ENCODE data around the gene CDK15.
"Not testable (repeated sequence)": the region's sequence is repeated elsewhere in the genome, so short reads cannot be mapped to it uniquely, and the experiment has no call there.

Gene CDK15

DNA sequence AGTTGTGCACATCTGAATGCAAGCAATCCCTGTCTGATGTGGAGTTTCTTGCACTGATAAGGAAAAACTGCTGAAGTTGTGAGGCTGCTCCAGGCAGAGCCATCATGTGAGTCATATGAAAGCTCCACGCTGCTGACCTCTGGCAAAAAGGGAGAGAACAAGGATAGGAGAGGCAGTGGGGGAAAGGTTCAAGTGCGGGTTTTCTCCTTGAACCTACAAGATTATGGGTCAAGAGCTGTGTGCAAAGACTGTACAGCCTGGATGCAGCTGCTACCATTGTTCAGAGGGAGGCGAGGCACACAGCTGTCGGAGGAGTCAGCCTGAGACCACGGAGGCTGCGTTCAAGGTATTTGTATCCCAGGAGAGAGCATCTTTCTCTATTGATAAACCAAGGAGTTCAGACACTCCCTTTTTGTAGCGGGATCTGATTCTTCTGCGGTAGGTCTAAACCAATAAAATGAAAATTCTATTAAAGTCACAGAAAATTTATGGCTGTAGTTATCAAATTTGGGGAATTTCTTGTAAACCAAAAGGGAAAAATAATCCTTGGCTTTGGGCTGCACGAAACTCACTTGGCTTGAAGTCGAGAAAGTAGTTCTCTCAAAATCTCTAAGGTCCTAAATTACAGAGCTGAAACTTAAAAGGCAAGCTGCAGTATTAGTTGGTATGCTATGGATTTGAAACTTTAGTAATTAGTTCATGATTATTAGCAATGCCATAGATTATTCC lies at the start of gene CDK15:
Gene CDK15, plus strand, starts transcription at position 96 of the 729 bp plus-strand sequence. Its CDS starts 128 bp downstream, at position 224.
- DNase-seq (ENCODE audit: low spot score), result peak; percentile 50

GRCh38 chr2:201758234-201758633 lies 48.1 kb upstream of the CDK15 start:
- DNase-seq (ENCODE audit: low spot score), result peak; percentile 54

- DNase-seq (ENCODE audit: low spot score), result no peak
Observed at GRCh38 chr2:201758873-201759272, 47.5 kb upstream of the CDK15 start.

DNA sequence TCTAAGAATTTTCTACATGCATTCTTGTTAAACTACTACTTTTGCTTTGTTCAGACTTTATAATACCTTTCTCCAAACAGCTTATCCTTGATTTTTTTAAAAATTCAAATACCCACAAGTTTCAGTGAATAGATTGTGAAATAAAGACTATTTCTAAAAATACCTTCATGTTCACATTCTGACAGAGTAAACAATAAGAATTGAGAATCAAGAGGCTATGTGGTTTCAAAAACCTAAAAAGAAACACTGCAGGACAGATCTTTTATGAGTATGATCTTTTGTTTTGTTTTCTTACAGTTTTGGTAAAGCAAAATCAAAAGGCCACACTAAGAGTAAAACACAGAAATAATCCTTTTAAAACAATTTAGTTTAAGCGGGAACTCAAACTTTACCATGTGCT lies 46.8 kb upstream of the CDK15 start:
- no peak for DNase-seq (ENCODE audit: low spot score)

GRCh38 chr2:201761101-201761500 lies 45.2 kb upstream of the CDK15 start:
- DNase-seq (ENCODE audit: low spot score), result no peak

DNA sequence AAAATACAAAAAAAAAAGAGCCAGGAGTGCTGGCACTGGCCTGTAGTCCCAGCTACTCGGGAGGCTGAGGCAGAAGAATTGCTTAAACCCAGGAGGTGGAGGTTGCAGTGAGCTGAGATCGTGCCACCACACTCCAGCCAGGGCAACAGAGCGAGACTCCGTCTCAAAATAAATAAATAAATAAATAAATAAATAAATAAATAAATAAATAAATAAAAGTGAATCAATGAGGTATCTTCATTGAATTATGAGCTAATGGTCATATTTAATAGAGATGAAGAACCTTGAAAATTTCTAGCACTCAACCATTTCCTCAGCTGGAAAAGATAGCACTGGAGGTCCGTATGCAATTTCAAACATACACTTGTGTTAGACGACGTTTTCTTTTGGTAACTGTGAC lies 41.9 kb upstream of the CDK15 start:
- DNase-seq (ENCODE audit: low spot score), result not testable (repeated sequence)

- DNase-seq (ENCODE audit: low spot score), result no peak
Observed at GRCh38 chr2:201765799-201766198, 40.5 kb upstream of the CDK15 start.

DNA sequence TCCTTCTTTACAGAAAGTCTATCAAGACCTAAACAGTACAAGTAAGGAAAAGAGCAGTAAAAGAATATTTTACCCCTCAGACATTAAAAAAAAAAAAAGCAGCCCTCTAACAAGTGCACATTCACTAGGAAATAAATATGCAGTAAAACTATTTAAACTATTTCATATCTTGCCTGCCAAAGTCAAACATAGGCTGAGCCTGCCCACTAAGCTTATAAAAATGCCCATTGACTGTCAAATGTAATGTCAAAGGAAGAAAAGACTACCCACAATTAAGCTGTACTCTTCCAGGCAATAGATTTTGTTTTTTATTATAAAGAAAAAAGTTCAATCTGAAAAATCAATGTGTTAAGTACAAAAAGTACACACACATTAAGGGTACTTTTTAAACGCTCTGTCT lies 37.4 kb upstream of the CDK15 start:
- DNase-seq (ENCODE audit: low spot score), result no peak

DNA sequence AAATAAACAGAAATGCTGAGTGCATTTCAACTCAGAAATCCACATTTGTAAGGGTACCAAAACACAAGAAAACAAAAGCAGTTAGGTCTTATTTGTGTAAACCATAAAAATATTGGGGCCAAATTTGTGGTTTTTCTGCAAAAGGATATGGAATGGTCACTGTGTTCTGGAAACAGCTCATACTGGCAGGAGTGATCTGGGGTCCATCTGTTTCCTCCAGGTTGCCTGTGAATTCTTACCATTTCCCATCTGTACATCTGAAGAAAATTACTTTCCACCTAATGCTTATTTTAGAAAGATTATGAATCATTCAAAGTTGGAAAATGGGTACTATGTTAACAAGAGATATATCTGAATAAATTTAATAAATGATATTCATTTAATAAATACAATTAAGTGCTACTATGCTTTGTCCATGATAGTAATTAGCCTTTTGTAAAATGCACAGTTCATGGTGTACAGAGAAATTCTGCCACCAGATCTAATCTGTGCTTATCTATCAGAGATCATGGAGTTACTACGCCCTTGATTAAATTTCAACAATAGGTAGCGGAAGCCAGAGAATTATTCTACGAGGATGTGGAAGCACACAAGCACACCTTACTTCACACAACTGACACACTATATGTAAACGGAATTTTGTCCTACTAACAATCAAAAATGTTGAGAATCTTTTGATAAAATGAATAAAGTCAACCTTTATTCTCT lies 36.5 kb upstream of the CDK15 start:
- DNase-seq (ENCODE audit: low spot score), result no peak

- DNase-seq (ENCODE audit: low spot score), result no peak
Observed at GRCh38 chr2:201773990-201774389, 32.3 kb upstream of the CDK15 start.

- DNase-seq (ENCODE audit: low spot score), result no peak
Observed at GRCh38 chr2:201774546-201774945, 31.8 kb upstream of the CDK15 start.

GRCh38 chr2:201775326-201775725 lies 31.0 kb upstream of the CDK15 start:
- no peak for DNase-seq (ENCODE audit: low spot score)

- DNase-seq (ENCODE audit: low spot score), result no peak
Observed at GRCh38 chr2:201777043-201777442, 29.3 kb upstream of the CDK15 start.

DNA sequence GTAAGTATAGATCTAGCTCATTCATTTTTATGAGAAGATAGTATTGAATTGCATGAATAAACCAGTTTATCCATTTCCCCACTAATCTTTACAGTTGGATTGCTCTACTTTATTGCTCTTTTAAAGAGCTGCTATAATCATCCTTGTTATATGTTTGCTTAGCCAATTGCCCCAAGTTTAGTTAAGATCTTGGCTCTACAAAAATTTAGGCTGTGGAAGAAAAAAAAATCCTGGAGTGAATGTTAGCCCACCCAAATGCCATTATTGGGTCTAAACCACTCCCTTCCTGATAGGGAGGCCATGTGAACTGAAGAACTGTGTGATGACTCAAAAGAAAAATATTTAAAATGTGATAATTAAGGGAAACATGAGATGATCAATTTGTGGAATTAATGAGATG lies 28.5 kb upstream of the CDK15 start:
- DNase-seq (ENCODE audit: low spot score), result no peak

- DNase-seq (ENCODE audit: low spot score), result peak; percentile 57
Observed at GRCh38 chr2:201779901-201780673, 26.2 kb upstream of the CDK15 start.

GRCh38 chr2:201780674-201781493 lies 25.5 kb upstream of the CDK15 start, which contains the start of gene ALS2:
Gene ALS2, minus strand, starts transcription at chr2:201780933. Its CDS starts 12,048 bp downstream, at chr2:201768885.
- peak; percentile 100 for DNase-seq (ENCODE audit: low spot score)

- DNase-seq (ENCODE audit: low spot score), result peak; percentile 17
Observed at GRCh38 chr2:201781557-201782051, 24.7 kb upstream of the CDK15 start.

DNA sequence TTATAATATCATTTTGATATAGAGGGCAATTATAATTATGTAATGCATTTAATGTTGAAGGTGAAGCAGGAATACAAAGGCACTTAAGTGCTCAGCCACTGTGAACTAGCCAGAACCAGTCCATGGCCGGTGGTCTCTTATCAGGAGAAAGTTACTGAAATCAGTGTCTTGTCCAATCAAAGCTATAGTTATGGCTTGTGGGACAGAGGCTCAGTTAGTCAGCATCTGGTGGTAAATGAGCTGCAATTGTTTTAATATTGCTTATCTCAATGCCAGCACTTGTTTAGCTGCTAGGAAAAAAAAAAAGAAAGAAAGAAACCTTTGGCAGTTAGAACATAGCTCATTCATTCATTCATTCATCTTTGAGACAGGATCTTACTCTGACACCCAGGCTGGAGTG lies 21.8 kb upstream of the CDK15 start:
- DNase-seq (ENCODE audit: low spot score), result no peak

- no peak for DNase-seq (ENCODE audit: low spot score)
Observed at GRCh38 chr2:201785135-201785534, 21.2 kb upstream of the CDK15 start.

GRCh38 chr2:201786471-201786870 lies 19.9 kb upstream of the CDK15 start:
- peak; percentile 87 for DNase-seq (ENCODE audit: low spot score)

DNA sequence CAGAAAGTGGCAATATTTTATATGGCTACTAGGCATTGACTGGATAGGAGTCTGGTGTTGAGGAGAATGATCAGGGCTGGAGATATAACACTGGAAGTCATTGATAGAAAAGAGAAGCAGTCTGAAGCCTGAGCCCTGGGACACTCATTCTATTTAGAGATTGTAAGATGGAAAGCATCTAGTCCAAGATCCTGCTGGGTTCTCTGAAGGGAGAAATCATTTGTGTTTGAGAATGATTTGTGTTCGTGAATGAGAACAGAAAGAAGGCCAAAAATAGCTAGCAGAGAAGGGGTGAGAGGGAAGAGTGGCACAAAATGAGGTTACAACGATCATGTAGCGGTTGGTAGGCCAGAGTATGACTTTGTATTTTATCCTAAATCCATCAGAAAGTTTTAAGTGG lies 18.0 kb upstream of the CDK15 start:
- DNase-seq (ENCODE audit: low spot score), result no peak

GRCh38 chr2:201789395-201789794 lies 16.9 kb upstream of the CDK15 start:
- no peak for DNase-seq (ENCODE audit: low spot score)
